NCI-H1417 treated with DMSO at 0.1 percent for 48 hours (cell line): ENCODE results near the gene PATZ1.
"Not testable (repeated sequence)": the region's sequence is repeated elsewhere in the genome, so short reads cannot be mapped to it uniquely, and the experiment has no call there.

Experiments used
- DNase-seq: peaks from one replicate; lab custom pipeline; 2025; lab: John Stamatoyannopoulos, UW

Gene PATZ1, protein sequence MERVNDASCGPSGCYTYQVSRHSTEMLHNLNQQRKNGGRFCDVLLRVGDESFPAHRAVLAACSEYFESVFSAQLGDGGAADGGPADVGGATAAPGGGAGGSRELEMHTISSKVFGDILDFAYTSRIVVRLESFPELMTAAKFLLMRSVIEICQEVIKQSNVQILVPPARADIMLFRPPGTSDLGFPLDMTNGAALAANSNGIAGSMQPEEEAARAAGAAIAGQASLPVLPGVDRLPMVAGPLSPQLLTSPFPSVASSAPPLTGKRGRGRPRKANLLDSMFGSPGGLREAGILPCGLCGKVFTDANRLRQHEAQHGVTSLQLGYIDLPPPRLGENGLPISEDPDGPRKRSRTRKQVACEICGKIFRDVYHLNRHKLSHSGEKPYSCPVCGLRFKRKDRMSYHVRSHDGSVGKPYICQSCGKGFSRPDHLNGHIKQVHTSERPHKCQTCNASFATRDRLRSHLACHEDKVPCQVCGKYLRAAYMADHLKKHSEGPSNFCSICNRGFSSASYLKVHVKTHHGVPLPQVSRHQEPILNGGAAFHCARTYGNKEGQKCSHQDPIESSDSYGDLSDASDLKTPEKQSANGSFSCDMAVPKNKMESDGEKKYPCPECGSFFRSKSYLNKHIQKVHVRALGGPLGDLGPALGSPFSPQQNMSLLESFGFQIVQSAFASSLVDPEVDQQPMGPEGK

DNA sequence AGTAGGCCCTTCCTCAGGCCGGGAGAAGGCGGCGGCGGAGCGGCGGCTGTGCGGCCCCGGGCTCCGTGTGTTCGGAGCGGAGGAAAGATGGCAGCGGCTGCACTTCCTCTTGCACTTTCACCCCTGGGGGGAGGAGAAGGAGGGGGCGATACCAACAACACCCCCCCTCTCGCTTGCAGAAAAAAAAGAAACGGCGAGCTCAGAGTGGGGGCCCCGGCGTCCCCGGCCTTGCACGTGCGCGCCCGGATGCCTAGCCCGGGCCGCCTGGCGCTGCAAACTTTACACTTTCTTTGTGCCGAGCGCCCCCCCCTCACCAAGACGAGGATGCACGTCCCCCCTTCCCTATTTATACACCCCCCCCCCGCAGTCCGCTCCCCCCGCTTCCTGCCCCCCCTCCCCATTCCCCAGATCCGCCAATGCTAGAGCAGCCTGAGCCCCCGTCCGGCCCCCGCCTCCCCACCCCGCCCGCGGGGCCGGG is at the start of gene PATZ1:
Gene PATZ1, minus strand, starts transcription at position 92 of the 478 bp plus-strand sequence. CDS start 744 bp downstream, outside the sequence.
- DNase-seq, result no peak

DNA sequence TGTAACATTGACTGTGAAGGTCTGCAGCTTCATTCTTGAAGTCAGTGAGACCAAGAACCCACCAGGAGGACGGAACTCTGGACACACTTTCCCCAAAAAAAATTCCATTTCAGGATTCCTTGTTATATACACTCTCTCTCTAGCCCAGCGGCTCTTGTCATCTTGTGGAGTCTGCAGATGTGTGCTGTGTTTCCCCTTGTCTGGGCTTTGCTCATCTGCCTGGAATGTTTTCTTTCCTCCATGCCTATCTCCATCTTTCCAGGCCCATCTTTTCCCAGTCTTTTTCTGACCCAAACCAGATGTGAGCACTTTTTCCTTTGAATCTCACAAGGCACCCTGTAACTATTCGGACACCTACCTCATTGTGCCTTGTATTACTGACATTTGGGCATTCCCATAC is 48.2 kb upstream of the PATZ1 start:
- no peak for DNase-seq

DNA sequence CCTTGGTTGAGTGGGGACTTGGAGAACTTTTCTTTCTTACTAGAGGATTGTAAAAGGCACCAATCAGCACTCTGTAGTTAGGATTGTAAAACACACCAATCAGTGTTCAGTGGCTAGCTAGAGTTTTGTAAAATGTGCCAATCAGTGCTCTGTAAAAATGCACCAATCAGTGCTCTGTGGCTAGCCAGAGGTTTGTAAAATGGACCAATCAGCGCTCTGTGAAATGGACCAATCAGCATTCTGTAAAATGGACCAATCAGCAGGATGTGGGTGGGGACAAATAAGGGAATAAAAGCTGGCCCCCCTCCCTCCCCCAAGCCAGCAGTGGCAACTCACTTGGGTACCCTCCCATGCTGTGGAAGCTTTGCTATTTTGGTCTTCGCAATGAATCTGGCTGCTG is 47.7 kb upstream of the PATZ1 start:
- no peak for DNase-seq

DNA sequence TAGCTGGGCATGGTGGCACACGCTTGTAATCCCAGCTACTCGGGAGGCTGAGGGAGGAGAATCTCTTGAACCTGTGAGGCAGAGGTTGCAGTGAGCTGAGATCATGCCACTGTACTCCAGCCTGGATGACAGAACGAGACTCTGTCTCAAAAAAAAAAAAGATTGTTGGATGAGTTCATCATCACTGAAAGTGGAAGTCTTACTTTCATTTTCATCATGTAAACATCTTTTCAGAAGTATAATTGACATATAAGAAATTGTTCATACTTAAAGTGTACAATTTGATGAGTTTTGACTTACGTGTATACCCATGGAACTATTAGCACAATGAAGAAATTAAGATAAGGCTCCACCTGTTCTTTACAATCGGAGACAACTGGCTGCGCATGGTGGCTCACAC is 32.5 kb upstream of the PATZ1 start:
- DNase-seq, result not testable (repeated sequence)

DNA sequence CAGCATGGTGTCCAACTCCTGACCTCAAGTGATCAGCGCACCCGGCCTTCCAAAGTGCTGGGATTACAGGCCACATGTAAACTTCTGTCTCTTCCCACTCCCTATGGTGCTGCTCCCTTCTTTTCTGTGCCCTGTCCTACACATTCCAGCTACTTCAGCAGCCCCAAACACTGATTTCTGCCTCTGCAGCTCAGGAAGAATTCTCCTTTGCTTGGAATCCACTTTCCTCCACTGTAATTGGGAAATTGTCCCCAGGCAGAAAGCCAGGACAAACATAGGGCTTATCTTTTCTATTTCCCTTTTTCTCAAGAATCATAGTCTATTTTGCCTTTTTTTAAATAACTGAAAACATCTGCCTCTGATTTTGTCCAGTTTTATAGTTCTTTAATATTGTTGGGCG is 32.0 kb upstream of the PATZ1 start:
- DNase-seq, result no peak

DNA sequence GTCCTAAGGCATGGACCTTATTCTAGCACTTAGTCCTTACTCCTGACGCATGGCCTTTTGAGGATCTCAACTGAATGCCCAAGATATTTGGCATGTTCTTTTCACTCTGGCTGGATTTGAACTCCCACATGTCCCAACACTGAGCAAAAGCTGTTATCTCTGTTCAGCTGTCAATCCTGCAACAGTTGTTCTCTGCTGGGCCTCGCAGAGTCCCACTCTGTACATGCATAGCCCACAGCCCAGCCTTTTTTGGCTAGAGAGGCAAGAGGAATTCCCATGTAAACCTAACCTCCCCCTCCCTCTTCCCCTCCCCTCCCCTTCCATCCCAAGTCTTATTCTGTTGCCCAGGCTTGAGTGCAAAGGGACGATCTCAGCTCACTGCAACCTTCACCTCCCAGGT is 31.5 kb upstream of the PATZ1 start:
- no peak for DNase-seq

DNA sequence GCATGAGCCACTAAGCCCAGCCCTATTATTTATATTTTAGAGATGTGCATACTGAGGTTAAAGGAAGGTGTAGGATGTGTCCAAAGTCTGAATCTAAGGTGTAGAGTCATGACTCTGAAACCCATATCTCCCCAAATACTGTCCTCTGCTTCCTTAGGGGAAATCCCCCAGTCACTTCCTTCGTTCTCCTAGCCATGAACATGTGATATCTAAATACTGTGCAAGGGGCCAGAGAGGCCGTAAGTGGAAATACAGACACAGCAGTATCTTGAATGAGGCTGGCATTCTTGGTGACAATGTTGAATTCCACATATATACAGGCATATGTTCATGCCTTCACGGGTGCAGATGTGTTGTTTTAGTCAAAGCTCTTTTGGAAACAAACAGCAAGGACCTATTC is 21.3 kb upstream of the PATZ1 start:
- no peak for DNase-seq

DNA sequence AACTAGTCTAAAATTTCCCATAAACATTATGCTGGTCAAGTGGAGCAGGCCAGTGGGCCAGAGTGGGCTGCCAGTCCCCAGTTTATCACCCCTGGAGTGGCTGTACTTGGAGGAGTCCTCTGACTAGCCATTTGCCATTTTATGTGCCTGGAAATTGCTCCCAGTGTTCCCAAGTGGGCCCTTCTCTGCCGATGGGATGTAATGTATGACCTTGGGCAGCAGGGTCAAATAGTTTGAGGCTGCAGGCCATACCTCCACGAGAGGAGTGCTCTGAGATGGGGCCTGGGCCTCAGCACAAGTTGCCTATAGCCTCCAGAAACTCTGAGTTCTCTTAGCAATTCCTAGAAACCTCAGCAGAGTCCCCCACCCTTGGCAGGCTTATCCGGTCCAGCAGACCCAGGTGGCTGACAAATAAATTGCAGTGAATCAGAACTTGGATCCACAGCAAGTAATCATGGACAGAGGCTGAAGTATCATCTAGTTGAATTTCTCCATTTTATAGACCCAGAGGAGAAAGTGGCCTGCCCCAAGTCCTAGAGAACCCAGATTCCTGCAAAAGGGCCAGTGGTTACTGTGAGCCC is 17.8 kb upstream of the PATZ1 start:
- DNase-seq, result no peak

DNA sequence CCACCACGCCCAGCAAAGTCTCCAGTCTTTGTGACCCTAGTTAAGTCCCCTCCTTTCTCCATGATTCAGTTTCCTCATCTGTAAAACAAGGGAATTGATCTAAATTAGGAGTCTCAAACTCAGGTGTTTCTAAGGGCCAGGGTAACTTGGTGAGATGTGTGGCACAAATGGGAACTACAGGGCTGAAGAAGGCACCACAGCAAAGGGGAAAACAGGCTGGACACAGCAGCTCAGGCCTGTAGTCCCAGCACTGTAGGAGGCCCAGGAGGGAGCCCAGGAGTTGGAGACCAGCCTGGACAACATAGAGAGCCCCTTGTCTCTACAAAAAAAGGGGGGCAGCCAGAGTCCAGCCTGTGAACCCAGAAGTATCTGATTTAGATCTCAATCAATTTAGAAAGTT is 15.6 kb upstream of the PATZ1 start:
- DNase-seq, result no peak

DNA sequence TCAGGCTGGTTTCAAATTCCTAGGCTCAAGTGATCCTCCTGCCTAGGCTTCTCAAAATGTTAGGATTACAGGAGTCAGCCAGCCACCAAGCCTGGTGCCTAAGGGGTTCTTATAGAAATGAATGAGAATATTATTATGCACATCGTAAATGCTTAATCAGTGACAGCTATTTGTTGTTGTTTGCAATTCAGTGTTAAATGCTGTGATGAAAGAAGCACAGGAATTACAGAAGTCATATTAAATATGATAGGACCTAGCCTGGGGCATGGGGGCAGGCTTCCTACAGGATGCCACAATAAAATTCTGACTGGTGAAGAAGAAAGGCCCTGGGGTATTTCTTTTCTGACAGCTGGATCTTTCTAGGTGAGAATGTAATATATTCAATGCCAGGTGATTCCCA is 13.9 kb upstream of the PATZ1 start:
- DNase-seq, result no peak

DNA sequence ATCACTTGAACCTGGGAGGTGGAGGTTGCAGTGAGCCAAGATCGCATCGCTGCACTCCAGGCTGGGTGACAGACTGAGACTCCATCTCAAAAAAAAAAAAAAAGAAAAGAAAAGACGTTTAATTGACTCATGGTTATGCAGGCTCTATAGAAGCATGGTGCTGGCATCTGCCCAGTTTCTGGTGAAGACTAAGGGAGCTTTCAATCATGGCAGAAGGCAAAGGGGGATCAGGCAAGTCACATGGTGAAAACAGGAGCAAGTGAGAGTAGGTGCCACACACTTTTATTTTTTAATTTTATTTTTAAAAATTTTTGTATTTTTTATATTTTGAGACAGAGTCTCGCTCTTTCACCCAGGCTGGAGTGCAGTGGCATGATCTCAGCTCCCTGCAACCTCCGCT is 8.4 kb upstream of the PATZ1 start:
- no peak for DNase-seq

DNA sequence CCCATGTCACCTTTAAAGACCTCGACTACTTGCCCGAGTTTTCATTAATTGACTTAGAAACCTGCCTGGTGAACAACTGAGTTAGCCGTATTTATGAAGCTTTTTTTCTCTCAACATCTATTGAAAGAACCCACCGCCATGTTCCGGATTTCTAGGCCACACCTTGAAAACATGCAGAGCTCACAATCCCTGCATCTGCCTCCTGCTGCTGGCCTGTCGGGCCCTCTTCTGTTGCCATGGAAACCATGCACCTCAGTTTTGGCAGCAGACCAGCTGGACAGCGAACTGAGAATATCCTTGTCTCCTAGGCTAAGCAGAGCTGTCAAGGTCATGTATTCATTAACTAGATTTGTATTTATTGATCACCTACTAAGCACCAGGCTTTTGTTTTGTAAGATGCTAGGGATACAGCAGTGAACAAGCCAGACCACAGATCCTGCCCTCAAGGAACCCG is 4.3 kb upstream of the PATZ1 start:
- no peak for DNase-seq

DNA sequence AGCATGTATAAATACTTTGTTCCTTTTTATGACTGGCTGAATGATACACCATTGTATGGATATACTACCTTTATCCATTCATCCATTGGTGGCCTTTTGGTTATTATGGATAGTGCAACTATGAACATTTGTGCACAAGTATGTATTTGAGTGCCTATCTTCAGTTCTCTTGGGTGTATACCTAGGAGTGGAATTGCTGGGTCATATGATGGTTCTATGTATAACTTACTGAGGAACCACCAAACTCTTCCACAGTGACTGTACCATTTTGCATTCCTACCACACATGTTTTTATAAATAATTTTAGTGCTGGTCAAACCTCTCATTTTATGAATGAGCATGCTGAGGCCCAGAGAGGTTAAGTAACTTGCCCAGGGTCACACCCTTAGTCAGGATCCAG is 3.8 kb upstream of the PATZ1 start:
- no peak for DNase-seq

DNA sequence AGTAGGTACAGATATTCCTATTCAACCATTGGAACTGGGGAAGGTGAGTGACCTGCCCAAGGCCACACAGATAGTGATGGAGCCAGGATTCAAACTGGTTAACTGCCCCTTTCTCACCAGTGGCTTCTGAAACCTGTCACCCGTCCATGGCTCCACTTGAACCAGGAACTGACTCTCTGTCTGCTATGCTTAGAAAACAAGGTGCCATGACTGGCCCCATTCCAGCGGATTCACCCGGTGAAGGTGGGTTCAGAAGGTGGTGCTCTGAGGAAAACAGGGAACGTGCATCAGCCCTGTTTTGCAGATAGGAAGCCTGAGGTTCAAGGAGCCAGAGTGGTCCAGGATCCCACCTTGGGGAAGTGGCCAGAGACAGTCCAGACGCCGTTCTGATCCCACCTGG is 2.6 kb upstream of the PATZ1 start:
- no peak for DNase-seq

DNA sequence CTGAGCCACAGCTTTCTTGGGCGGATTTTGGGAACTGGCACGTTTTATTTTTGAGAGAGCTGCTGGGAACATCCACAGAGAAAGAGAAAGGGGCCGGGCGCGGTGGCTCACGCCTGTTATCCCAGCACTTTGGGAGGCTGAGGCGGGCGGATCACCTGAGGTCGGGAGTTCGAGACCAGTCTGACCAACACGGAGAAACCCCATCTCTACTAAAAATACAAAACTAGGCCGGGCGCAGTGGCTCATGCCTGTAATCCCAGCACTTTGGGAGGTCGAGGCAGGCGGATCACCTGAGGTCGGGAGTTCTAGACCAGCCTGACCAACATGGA is 1.8 kb upstream of the PATZ1 start:
- not testable (repeated sequence) for DNase-seq

DNA sequence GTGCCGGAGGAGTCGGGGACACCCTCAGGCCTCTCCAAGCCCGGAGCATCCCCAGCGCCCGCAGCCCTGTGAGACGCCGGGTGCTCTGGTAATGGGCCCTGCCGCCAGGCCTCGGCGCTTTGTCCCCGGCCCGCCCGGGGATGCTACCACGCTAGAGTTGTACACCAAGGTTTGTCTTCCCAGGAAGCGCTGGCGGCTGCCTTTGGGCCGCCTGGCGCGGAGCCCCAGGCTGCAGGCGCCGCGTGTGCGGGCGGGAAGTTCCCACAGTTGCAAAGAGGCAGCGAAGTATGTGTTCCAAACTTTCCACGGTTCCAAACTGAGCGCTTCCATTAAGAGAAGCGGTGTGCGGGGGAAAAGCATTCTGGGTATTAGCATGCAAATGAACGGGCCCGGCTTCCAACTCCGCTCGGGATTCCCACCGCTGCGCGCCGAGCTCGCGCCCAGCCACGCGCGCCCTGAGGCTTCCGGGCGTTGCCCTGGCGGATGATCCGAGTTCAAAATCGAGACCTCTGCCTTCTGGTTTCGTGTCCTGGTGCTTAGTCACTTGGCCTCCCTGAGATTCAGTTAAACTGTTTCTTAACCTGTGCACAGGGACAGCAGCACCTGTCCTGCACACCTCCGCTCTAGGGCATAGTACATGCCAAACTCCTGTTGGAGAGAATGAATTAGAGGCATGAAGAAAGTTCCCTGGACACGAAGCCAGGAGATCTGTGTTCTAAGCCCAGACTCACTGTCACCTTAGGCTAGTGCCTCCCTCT is 1.3 kb upstream of the PATZ1 start:
- no peak for DNase-seq

DNA sequence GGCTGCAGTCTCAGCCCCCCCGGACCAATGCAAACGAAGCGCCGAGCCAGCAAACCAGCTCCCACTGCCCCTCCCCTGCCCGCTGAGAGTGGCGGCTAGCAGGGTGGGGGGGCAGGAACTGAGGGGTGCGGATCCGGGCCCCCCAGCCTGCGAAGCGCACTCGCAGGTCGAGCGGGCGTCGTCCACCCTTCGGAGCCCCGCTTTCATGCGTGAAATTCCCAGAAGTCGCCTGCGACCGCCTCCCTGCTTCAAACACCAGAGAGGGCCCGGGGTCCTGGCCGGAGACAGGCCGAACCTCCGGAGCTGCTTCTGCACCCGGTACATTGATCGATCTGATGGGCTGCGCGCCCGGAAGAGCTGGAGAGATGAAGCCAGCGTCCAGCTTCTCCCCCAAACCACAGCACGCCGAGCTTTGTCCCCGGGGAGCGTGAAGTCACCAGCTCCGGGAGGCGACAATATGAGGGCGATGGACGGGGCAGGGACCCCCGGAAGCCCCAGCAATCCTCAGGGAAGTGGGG is 646 bp upstream of the PATZ1 start:
- no peak for DNase-seq

DNA sequence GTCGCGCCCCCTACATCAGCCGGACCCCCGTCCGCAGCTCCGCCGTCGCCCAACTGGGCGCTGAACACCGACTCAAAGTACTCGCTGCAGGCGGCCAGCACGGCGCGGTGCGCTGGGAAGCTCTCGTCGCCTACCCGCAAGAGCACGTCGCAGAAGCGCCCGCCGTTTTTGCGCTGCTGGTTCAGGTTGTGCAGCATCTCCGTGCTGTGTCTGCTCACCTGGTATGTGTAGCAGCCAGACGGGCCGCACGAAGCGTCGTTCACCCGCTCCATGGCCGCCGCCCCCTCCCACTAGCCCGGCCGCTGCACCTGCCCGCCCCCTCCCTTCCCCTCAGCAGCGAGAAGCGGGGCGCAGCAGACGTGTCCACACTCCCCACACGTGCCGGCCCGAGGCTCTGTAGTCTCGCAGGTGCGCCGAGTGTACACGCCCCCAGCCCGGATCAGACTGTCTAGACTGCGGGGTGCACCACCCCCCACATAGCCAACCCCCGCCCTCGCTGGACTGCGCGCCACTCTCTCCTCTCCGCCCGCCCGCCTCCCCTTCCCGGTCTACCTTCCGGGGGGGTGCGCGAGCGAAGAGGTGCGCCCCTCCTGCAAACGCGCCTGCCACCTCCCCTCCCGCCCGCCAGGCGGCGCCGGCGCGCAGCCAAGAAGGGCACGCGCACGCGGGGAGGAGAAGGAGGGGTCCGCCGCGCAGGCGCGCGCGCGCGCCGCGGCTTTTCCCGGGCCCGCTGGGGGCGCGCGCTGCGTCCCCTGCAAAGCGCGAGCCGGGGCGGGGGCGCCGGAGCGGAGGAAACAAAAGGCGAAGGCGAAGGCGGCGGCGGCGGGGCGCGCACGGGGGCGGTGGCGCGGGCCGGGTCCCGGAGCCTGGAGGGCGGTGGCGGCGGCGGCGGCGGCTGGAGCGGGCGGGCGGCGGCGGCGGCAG is 553 bp downstream of the PATZ1 start:
- peak; percentile 60 for DNase-seq

DNA sequence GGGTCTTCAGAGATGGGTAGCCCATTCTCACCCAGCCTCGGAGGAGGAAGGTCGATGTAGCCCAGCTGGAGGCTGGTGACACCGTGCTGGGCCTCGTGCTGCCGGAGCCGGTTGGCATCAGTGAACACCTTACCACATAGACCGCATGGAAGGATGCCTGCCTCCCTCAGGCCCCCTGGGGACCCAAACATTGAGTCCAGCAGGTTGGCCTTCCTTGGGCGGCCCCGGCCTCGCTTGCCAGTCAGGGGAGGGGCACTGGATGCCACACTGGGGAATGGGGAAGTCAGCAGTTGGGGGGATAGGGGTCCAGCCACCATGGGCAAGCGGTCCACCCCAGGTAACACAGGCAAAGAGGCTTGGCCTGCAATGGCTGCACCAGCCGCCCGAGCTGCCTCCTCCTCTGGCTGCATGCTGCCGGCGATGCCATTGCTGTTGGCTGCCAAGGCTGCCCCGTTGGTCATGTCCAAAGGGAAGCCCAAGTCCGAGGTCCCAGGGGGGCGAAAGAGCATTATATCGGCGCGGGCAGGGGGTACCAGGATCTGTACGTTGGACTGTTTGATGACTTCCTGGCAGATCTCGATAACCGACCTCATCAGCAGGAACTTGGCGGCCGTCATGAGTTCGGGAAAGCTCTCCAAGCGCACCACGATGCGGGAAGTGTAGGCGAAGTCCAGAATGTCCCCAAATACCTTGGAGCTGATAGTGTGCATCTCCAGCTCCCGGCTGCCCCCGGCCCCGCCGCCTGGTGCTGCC is 1.4 kb downstream of the PATZ1 start:
- DNase-seq, result no peak

DNA sequence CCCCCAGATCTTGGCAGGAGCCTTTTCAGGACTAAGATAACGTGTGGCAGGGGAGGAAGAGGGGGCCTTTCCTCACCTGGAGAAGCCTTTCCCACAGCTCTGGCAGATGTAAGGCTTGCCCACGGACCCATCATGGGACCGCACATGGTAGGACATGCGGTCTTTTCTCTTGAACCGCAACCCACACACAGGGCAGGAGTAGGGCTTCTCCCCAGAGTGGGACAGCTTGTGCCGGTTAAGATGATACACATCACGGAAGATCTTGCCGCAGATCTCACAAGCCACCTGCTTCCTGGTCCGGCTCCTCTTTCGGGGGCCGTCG is 1.9 kb downstream of the PATZ1 start:
- no peak for DNase-seq
